ENCODE measurements around the gene SDK2. TPM values are rescaled to one million over a fixed set of nuclear protein-coding genes. Genes with fewer than 3 reads are reported as not detected.

Gene SDK2
- total RNA-seq, 1 donor from 2014 or later = 11.2 TPM

DNA sequence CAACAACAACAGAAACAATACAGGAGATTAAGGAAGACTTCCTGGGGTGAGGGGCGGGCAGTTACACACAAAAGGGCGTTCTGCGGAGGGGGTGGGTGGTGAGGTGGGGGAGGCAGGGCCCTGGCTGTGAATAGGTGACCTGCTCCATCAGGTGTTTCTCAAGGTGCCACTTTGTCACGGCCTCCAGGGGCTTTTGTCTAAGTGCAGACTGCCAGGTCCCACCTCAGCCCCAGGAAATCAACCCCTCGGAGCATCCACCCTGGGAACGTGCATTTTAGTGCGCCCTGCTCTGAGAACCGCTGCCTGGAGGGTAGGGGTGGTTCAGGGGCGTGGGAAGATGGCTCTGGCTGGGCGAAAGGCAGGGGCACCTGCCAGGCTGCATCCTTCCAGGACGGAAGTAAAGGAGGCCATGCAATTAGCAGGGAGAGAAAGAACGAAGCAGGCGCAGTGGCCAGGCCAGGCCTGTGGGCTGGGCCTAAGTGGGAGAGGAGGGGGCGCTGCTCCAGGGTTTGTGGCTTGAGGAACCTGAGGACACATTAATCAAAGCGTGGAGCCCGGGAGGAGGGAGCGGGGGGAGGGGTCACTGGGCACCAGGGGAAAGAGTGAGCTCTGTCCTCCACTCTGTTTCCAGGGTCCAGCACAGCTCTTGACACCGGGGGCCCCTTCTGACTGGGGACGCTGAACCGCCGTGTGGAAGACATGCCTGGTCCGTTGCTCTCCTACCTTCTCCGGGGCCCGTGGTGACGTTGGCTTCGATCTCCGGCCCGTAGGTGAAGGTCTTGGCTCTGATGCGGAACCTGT, 283.1 kb downstream of the SDK2 start:
- Mint-ChIP-seq H3K4me3 (ENCODE audit: unreplicated experiment) (no peak overlapping the region), H3K4me1 (ENCODE audit: low read depth, unreplicated experiment) (peaks cover 4% of the 10 kb centered on the region), H3K27ac (ENCODE audit: unreplicated experiment) (no peak overlapping the region)

DNA sequence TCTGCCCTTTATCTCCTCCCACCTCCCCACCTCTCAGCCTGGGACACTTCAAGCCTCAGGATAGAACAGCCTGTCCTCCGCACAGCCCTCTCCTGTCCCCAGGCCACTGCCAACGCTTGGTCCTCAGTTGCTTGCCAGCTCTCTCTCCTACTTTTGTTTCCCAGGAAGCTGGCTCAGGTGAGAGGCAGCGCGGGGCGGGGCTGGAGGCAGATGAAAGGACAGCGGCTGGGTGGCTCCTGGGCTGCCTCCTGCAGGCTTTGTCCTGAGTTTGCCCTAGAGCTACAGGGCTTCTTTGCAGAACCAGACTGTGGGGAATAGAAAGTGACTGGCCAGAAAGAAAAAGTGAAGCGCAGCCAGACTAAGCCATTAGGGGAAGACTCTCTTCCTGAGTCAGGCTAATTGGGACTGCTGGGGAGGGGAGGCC, 284.2 kb downstream of the SDK2 start:
- H3K9me3 ChIP-seq (ENCODE audit: insufficient read depth, low read depth, low read length) = no peaks in the 10 kb centered on the region
- H3K27me3 ChIP-seq (ENCODE audit: insufficient read depth, low read length) = no peaks in the 10 kb centered on the region
- Mint-ChIP-seq H3K4me3 (ENCODE audit: unreplicated experiment) (no peak overlapping the region), H3K4me1 (ENCODE audit: low read depth, unreplicated experiment) (peaks cover 4% of the 10 kb centered on the region), H3K36me3 (ENCODE audit: low read depth, unreplicated experiment) (no peaks in the 10 kb centered on the region), H3K9me3 (ENCODE audit: unreplicated experiment) (no peaks in the 10 kb centered on the region), H3K27ac (ENCODE audit: unreplicated experiment) (no peak overlapping the region), H3K27me3 (ENCODE audit: low read depth, unreplicated experiment) (peaks cover 34% of the 10 kb centered on the region)
- no peaks in the 10 kb centered on the region for H4K20me1 ChIP-seq (ENCODE audit: insufficient read depth, low read length)
- H3K4me3 ChIP-seq (ENCODE audit: insufficient read depth, low read depth, low read length) = no peak overlapping the region
- DNase-seq (ENCODE audit: low read depth) (no peak), FAIRE-seq (no peak)
- TF ChIP-seq EZH2 (IDR thresholded peaks at IDR 0.05; ENCODE audit: insufficient read depth, low read length) = no peak
- TF ChIP-seq, protein P1, sequence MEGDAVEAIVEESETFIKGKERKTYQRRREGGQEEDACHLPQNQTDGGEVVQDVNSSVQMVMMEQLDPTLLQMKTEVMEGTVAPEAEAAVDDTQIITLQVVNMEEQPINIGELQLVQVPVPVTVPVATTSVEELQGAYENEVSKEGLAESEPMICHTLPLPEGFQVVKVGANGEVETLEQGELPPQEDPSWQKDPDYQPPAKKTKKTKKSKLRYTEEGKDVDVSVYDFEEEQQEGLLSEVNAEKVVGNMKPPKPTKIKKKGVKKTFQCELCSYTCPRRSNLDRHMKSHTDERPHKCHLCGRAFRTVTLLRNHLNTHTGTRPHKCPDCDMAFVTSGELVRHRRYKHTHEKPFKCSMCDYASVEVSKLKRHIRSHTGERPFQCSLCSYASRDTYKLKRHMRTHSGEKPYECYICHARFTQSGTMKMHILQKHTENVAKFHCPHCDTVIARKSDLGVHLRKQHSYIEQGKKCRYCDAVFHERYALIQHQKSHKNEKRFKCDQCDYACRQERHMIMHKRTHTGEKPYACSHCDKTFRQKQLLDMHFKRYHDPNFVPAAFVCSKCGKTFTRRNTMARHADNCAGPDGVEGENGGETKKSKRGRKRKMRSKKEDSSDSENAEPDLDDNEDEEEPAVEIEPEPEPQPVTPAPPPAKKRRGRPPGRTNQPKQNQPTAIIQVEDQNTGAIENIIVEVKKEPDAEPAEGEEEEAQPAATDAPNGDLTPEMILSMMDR (IDR thresholded peaks at IDR 0.05; ENCODE audit: insufficient read depth, low read depth, low read length) = no peak
- no peak overlapping the region for H2AFZ ChIP-seq (ENCODE audit: low read depth, low read length)
- H3K4me2 ChIP-seq (ENCODE audit: low read length) = no peak overlapping the region
- H3K79me2 ChIP-seq (ENCODE audit: insufficient read depth, low read length) = no peaks in the 10 kb centered on the region
- peaks cover 4% of the 10 kb centered on the region for H3K4me1 ChIP-seq (ENCODE audit: insufficient read depth, low read length)
- H3K27ac ChIP-seq (ENCODE audit: low read depth, low read length) = no peak overlapping the region
- H3K36me3 ChIP-seq (ENCODE audit: insufficient read depth, low read length) = no peaks in the 10 kb centered on the region
- H3K9ac ChIP-seq (ENCODE audit: low read length) = no peak overlapping the region

More for the DNA sequence above, 283.1 kb downstream of the SDK2 start:
- Mint-ChIP-seq H3K36me3 (ENCODE audit: low read depth, unreplicated experiment) (no peaks in the 10 kb centered on the region), H3K27me3 (ENCODE audit: low read depth, unreplicated experiment) (peaks cover 41% of the 10 kb centered on the region), H3K9me3 (ENCODE audit: unreplicated experiment) (no peaks in the 10 kb centered on the region)
- no peak overlapping the region for H3K9ac ChIP-seq (ENCODE audit: low read length)
- no peaks in the 10 kb centered on the region for H3K79me2 ChIP-seq (ENCODE audit: insufficient read depth, low read length)
- no peak for TF ChIP-seq EZH2 (IDR thresholded peaks at IDR 0.05; ENCODE audit: insufficient read depth, low read length)
- TF ChIP-seq, protein P1 (IDR thresholded peaks at IDR 0.05; ENCODE audit: insufficient read depth, low read depth, low read length) = no peak
- H3K27ac ChIP-seq (ENCODE audit: low read depth, low read length) = no peak overlapping the region
- no peaks in the 10 kb centered on the region for H3K27me3 ChIP-seq (ENCODE audit: insufficient read depth, low read length)
- no peaks in the 10 kb centered on the region for H4K20me1 ChIP-seq (ENCODE audit: insufficient read depth, low read length)
- no peaks in the 10 kb centered on the region for H3K36me3 ChIP-seq (ENCODE audit: insufficient read depth, low read length)
- H3K9me3 ChIP-seq (ENCODE audit: insufficient read depth, low read depth, low read length) = no peaks in the 10 kb centered on the region
- no peak overlapping the region for H3K4me3 ChIP-seq (ENCODE audit: insufficient read depth, low read depth, low read length)
- FAIRE-seq (no peak), DNase-seq (ENCODE audit: low read depth) (no peak)
- no peak overlapping the region for H2AFZ ChIP-seq (ENCODE audit: low read depth, low read length)
- no peak overlapping the region for H3K4me2 ChIP-seq (ENCODE audit: low read length)
- H3K4me1 ChIP-seq (ENCODE audit: insufficient read depth, low read length) = peaks cover 11% of the 10 kb centered on the region

DNA sequence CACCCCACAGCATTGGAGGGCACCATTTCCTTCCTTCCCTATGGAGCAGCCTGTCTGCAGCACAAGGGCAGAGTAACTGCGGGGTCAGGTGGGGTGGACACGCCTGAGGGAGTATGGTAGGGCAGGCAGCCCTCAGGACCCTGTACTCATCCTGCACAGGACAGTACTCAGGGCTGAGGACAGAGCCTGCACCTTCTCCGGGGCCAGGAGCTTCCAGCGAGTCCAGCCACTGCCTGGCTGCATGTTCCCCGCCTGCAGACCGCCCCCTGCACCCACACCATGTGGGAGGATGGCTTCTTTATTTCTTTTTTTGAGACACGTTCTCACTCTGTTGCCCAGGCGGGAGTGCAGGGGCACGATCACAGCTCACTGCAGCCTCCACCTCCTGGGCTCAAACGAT, 284.9 kb downstream of the SDK2 start:
- Histone ChIP-seq H3K36me3 (ENCODE audit: insufficient read depth, low read length) (no peaks in the 10 kb centered on the region), H4K20me1 (ENCODE audit: insufficient read depth, low read length) (no peaks in the 10 kb centered on the region), H3K27ac (ENCODE audit: low read depth, low read length) (no peak overlapping the region), H3K4me1 (ENCODE audit: insufficient read depth, low read length) (peaks cover 4% of the 10 kb centered on the region), H2AFZ (ENCODE audit: low read depth, low read length) (no peak overlapping the region), H3K79me2 (ENCODE audit: insufficient read depth, low read length) (no peaks in the 10 kb centered on the region), H3K4me3 (ENCODE audit: insufficient read depth, low read depth, low read length) (no peak overlapping the region), H3K4me2 (ENCODE audit: low read length) (no peak overlapping the region), H3K9me3 (ENCODE audit: insufficient read depth, low read depth, low read length) (no peaks in the 10 kb centered on the region), H3K27me3 (ENCODE audit: insufficient read depth, low read length) (no peaks in the 10 kb centered on the region), H3K9ac (ENCODE audit: low read length) (no peak overlapping the region)
- H3K4me1 Mint-ChIP-seq (ENCODE audit: low read depth, unreplicated experiment) = peaks cover 4% of the 10 kb centered on the region
- no peaks in the 10 kb centered on the region for H3K9me3 Mint-ChIP-seq (ENCODE audit: unreplicated experiment)
- no peak overlapping the region for H3K4me3 Mint-ChIP-seq (ENCODE audit: unreplicated experiment)
- DNase-seq (ENCODE audit: low read depth) (no peak), FAIRE-seq (no peak)
- H3K27me3 Mint-ChIP-seq (ENCODE audit: low read depth, unreplicated experiment) = peaks cover 32% of the 10 kb centered on the region
- no peak overlapping the region for H3K27ac Mint-ChIP-seq (ENCODE audit: unreplicated experiment)
- TF ChIP-seq EZH2 (IDR thresholded peaks at IDR 0.05; ENCODE audit: insufficient read depth, low read length) = no peak
- H3K36me3 Mint-ChIP-seq (ENCODE audit: low read depth, unreplicated experiment) = no peaks in the 10 kb centered on the region
